Measurements from ENCODE around the gene CDH18.

CDH18 gene

GRCh38 chr5:19565466-19565865 lies 422.5 kb downstream of the CDH18 start:
- no peak for DNase-seq

- no peak for DNase-seq
Observed at GRCh38 chr5:19564036-19564435, 424.0 kb downstream of the CDH18 start.

- no peak for DNase-seq
Observed at GRCh38 chr5:19555876-19556275, 432.1 kb downstream of the CDH18 start.

- DNase-seq = no peak
Observed at GRCh38 chr5:19555436-19555835, 432.6 kb downstream of the CDH18 start.

GRCh38 chr5:19554524-19554923 lies 433.5 kb downstream of the CDH18 start:
- DNase-seq = no peak

GRCh38 chr5:19547640-19548039 lies 440.4 kb downstream of the CDH18 start:
- DNase-seq = no peak

- DNase-seq = no peak
Observed at GRCh38 chr5:19546521-19546920, 441.5 kb downstream of the CDH18 start.

GRCh38 chr5:19538607-19539006 lies 449.4 kb downstream of the CDH18 start:
- DNase-seq = no peak

- DNase-seq = no peak
Observed at GRCh38 chr5:19536387-19536786, 451.6 kb downstream of the CDH18 start.

- no peak for DNase-seq
Observed at GRCh38 chr5:19534751-19535150, 453.2 kb downstream of the CDH18 start.

GRCh38 chr5:19532936-19533335 lies 455.1 kb downstream of the CDH18 start:
- no peak for DNase-seq

GRCh38 chr5:19531374-19531952 lies 456.5 kb downstream of the CDH18 start:
- no peak for DNase-seq

- DNase-seq = no peak
Observed at GRCh38 chr5:19519448-19519847, 468.6 kb downstream of the CDH18 start.

- DNase-seq = no peak
Observed at GRCh38 chr5:19498852-19499251, 489.1 kb downstream of the CDH18 start.

GRCh38 chr5:19497229-19497815 lies 490.7 kb downstream of the CDH18 start:
- DNase-seq = no peak

- no peak for DNase-seq
Observed at GRCh38 chr5:19496056-19496455, 491.9 kb downstream of the CDH18 start.

GRCh38 chr5:19492861-19493260 lies 495.1 kb downstream of the CDH18 start:
- no peak for DNase-seq

GRCh38 chr5:19488786-19489185 lies 499.2 kb downstream of the CDH18 start:
- DNase-seq = no peak

- no peak for DNase-seq
Observed at GRCh38 chr5:19487480-19487879, 500.5 kb downstream of the CDH18 start.

- no peak for DNase-seq
Observed at GRCh38 chr5:19479562-19479961, 508.4 kb downstream of the CDH18 start.

GRCh38 chr5:19462019-19462418 lies 526.0 kb downstream of the CDH18 start:
- DNase-seq = no peak

GRCh38 chr5:19424506-19424905 lies 563.5 kb downstream of the CDH18 start:
- DNase-seq = no peak

All from effector CD4-positive, alpha-beta T cell (primary cell).